Thyroid gland (tissue), 4 donors: ENCODE data around the gene TENT4B. TPM values are rescaled to one million over a fixed set of nuclear protein-coding genes. Genes with fewer than 3 reads are reported as not detected.

Experiments
- DNase-seq, 2 donors: peaks; one replicate each; pipeline ENCODE4 v3.0.0-alpha.2; 2019
- H3K27ac ChIP-seq, 3 donors: fragments of 200-600 bp; sonication (generic); 1 replicate in 2 of 3; 2 replicates in 1 of 3; pipeline ENCODE4 v1.5.1; 2016 to 2019; ENCODE audit warnings: mild to moderate bottlenecking in 1 of 3, moderate library complexity in 1 of 3
- H3K27me3 ChIP-seq: fragments of 200-600 bp; sonication (generic); one replicate; pipeline ENCODE4 v1.5.1; 2019
- H3K36me3 ChIP-seq, 2 donors: fragments of 200-600 bp; sonication (generic); one replicate each; pipeline ENCODE4 v1.5.1; 2016 to 2019
- H3K4me1 ChIP-seq, 2 donors: fragments of 200-600 bp; sonication (generic); one replicate each; pipeline ENCODE4 v1.5.1; 2017 to 2019
- H3K4me3 ChIP-seq, 3 donors: fragments of 200-600 bp; sonication (generic); replicated peaks in 1 of 3; 1 replicate in 2 of 3; 2 replicates in 1 of 3; pipeline ENCODE4 v1.5.1; 2016; ENCODE audit warnings: mild to moderate bottlenecking in 1 of 3
- H3K9me3 ChIP-seq: fragments of 200-600 bp; sonication (generic); one replicate; pipeline ENCODE4 v1.5.1; 2017
- POLR2A ChIP-seq, 2 donors: fragments of 450-650 bp; IDR thresholded peaks; one replicate each; pipeline ENCODE4 v1.6.1; 2017; ENCODE audit warnings: antibody characterized with exemption in 2 of 2, mild to moderate bottlenecking in 2 of 2, moderate library complexity in 1 of 2
- WGBS, 2 donors: methylation state at CpG; one replicate each; pipeline ENCODE4 v1.1.5; 2017; 5-methylcytosine and 5-hydroxymethylcytosine counted together
- intact Hi-C: fragments of 100-400 bp; cut with DNase I; formaldehyde crosslinking; loops from one replicate; pipeline ENCODE4 v1.15.1; 2023
- total RNA-seq, 4 donors: library from RNA; depleted of rRNA; stranded (reverse); fragments of >200 nt; gene quantifications; one replicate each; pipeline ENCODE4 v1.2.3, GENCODE V29; 2016
- TF ChIP-seq, protein P1 (sequence below), 6 experiments: fragments of 200-600 bp in 3 of 6; fragments of 450-650 bp in 3 of 6; sonication (generic) in 3 of 6; IDR thresholded peaks; one replicate each; pipeline ENCODE4 v1.5.1; 2016 to 2019; ENCODE audit warnings: antibody characterized with exemption in 6 of 6, mild to moderate bottlenecking in 2 of 6, inconsistent platforms in 1 of 6, moderate library complexity in 1 of 6

TENT4B gene
- total RNA-seq, 4 donors from 2014 or later, result 10.0 to 14.7 (median 11.4) TPM

GRCh38 chr16:50268352-50268751, 115.2 kb downstream of the TENT4B start:
- intact Hi-C loops, result no loop called here
- H3K27me3 ChIP-seq, result no peaks in the 10 kb centered on the region
- no peak overlapping the region for H3K4me3 ChIP-seq
- 72 to 82% methylated on average over 5 of the region's 5 CpGs for WGBS, 2 donors
- H3K27ac ChIP-seq, result no peak overlapping the region
- peaks cover 0 to 7% of the 10 kb centered on the region in 2 donors for H3K4me1 ChIP-seq
- no peak for DNase-seq
- TF ChIP-seq, protein P1, sequence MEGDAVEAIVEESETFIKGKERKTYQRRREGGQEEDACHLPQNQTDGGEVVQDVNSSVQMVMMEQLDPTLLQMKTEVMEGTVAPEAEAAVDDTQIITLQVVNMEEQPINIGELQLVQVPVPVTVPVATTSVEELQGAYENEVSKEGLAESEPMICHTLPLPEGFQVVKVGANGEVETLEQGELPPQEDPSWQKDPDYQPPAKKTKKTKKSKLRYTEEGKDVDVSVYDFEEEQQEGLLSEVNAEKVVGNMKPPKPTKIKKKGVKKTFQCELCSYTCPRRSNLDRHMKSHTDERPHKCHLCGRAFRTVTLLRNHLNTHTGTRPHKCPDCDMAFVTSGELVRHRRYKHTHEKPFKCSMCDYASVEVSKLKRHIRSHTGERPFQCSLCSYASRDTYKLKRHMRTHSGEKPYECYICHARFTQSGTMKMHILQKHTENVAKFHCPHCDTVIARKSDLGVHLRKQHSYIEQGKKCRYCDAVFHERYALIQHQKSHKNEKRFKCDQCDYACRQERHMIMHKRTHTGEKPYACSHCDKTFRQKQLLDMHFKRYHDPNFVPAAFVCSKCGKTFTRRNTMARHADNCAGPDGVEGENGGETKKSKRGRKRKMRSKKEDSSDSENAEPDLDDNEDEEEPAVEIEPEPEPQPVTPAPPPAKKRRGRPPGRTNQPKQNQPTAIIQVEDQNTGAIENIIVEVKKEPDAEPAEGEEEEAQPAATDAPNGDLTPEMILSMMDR (IDR thresholded peaks at IDR 0.05), result no peak
- TF ChIP-seq POLR2A (IDR thresholded peaks at IDR 0.05), result no peak
- H3K9me3 ChIP-seq, result no peaks in the 10 kb centered on the region
- no peaks in the 10 kb centered on the region for H3K36me3 ChIP-seq

GRCh38 chr16:50269061-50269705, 116.1 kb downstream of the TENT4B start:
- 95 to 98% methylated on average over 13 of the region's 13 CpGs for WGBS, 2 donors
- H3K4me1 ChIP-seq, result peaks cover 0 to 7% of the 10 kb centered on the region in 2 donors
- TF ChIP-seq POLR2A (IDR thresholded peaks at IDR 0.05), result no peak
- TF ChIP-seq, protein P1 (IDR thresholded peaks at IDR 0.05), result no peak
- H3K9me3 ChIP-seq, result no peaks in the 10 kb centered on the region
- no peak overlapping the region for H3K4me3 ChIP-seq
- intact Hi-C loops, result no loop called here
- DNase-seq, result no peak
- H3K36me3 ChIP-seq, result no peaks in the 10 kb centered on the region
- no peak overlapping the region for H3K27ac ChIP-seq
- no peaks in the 10 kb centered on the region for H3K27me3 ChIP-seq

DNA sequence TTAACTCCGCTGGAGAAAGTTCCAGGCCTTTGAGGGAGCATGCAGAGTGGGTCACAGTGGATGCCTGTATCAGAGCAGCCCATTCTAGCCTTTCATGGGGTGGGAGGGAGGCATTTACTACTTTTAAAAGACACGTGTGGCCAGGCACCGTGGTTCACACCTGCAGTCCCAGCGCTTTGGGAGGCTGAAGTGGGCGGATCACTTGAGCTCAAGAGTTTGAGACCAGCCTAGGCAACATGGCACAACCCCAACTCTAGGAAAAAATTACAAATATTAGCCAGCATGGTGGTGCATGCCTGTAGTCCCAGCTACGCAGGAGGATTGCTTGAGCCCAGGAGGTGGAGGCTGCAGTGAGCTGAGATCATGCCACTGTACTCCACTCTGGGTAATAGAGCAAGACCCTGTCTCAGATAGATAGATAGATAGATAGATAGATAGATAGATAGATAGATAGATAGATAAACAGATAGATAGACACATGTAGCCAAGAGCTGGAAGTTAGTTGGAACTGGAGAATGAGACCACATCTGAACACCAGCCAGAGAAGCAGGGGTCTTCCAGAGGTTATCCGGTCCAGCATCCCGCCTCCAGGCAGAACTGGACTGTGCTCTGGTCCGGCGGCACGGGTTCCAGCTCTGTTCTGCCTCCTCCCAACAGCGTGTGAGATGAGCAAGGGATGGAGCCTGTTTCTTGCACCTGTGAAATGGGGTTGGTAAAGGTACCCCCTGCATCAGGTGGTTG, 116.8 kb downstream of the TENT4B start:
- intact Hi-C loops, result no loop called here
- Histone ChIP-seq H3K4me1 (peaks cover 0 to 7% of the 10 kb centered on the region in 2 donors), H3K27ac (no peak overlapping the region), H3K36me3 (no peaks in the 10 kb centered on the region), H3K9me3 (no peaks in the 10 kb centered on the region), H3K4me3 (no peak overlapping the region), H3K27me3 (no peaks in the 10 kb centered on the region)
- no peak for DNase-seq
- TF ChIP-seq, protein P1 (IDR thresholded peaks at IDR 0.05), result no peak
- TF ChIP-seq POLR2A (IDR thresholded peaks at IDR 0.05), result no peak
- WGBS, 2 donors, result 84 to 87% methylated on average over 11 to 12 of the region's 12 CpGs

DNA sequence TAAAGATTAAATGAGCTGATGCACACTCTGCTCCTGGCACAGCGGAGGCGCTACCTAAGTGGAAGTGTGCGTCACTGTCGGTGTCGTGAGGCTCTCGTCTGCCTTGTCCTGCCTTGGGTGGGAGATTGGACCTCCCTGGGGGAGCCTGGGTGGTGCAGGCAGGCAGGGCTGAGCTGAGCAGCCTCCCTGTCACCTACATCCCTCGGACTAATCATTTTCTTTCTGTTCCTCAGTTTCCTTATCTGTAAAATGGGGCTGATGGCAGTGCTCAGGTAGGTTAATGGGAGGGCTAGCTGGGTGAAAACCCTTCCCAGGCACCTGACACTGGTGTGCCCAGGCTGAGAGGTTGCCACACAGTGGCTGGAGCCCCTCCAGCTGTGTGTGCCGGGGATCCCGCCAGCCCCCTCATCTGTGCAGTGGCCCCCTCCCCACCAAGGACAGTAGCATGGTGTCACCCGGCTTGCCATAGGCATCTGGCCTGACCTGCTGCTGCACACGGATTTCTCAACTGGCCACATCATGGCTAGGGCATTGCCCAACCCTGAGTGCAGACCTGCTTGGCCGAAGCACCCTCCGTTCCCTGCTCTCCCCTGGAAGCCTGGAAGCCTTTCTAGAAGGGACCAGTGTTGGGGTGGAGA, 117.5 kb downstream of the TENT4B start:
- Histone ChIP-seq H3K36me3 (no peaks in the 10 kb centered on the region), H3K27me3 (no peaks in the 10 kb centered on the region), H3K9me3 (no peaks in the 10 kb centered on the region), H3K4me1 (peaks cover 0 to 5% of the 10 kb centered on the region in 2 donors), H3K27ac (no peak overlapping the region), H3K4me3 (no peak overlapping the region)
- TF ChIP-seq, protein P1 (IDR thresholded peaks at IDR 0.05), result no peak
- no peak for TF ChIP-seq POLR2A (IDR thresholded peaks at IDR 0.05)
- 91 to 96% methylated on average over 9 of the region's 13 CpGs for WGBS, 2 donors
- intact Hi-C loops, result no loop called here
- DNase-seq, result no peak
